Thymus (tissue), 11 donors: ENCODE results near the gene GON7. TPM values are rescaled to one million over a fixed set of nuclear protein-coding genes. Genes with fewer than 3 reads are reported as not detected.

Experiments used
- DNase-seq, 9 donors: peaks; one replicate each; pipeline ENCODE4 v3.0.0-alpha.2; 2013; ENCODE audit warnings: low spot score in 9 of 9, low read depth in 6 of 9, missing footprints in 1 of 9
- H3K27ac ChIP-seq, 2 donors: one replicate each; pipeline ENCODE4 v1.5.1; 2013; ENCODE audit warnings: control low read depth in 1 of 2, low read depth in 1 of 2, low read length in 1 of 2, mild to moderate bottlenecking in 1 of 2, moderate library complexity in 1 of 2
- H3K27me3 ChIP-seq, 2 donors: one replicate each; pipeline ENCODE4 v1.5.1; 2013; ENCODE audit warnings: low read length in 1 of 2; ENCODE audit not compliant: control insufficient read depth in 2 of 2, insufficient read depth in 1 of 2
- H3K36me3 ChIP-seq, 2 donors: one replicate each; pipeline ENCODE4 v1.5.1; 2013; ENCODE audit warnings: low read length in 1 of 2, mild to moderate bottlenecking in 1 of 2, moderate library complexity in 1 of 2; ENCODE audit not compliant: control insufficient read depth in 2 of 2, insufficient read depth in 2 of 2
- H3K4me1 ChIP-seq, 2 donors: one replicate each; pipeline ENCODE4 v1.5.1; 2013; ENCODE audit warnings: low read length in 2 of 2; ENCODE audit not compliant: control insufficient read depth in 2 of 2, insufficient read depth in 2 of 2
- H3K4me3 ChIP-seq, 2 donors: one replicate each; pipeline ENCODE4 v1.5.1; 2013; ENCODE audit warnings: low read length in 2 of 2, control low read depth in 1 of 2, mild to moderate bottlenecking in 1 of 2
- H3K9me3 ChIP-seq, 2 donors: one replicate each; pipeline ENCODE4 v1.5.1; 2013; ENCODE audit warnings: low read length in 1 of 2, mild to moderate bottlenecking in 1 of 2; ENCODE audit not compliant: control insufficient read depth in 2 of 2, insufficient read depth in 1 of 2
- WGBS: extraction: QIAGEN DNeasy Blood & Tissue Kit; methylation state at CpG from one replicate; pipeline ENCODE4 v1.1.7; 2013; 5-methylcytosine and 5-hydroxymethylcytosine counted together
- polyA plus RNA-seq: library from polyadenylated mRNA; stranded (reverse); fragments of 200-250 nt; gene quantifications from one replicate; pipeline ENCODE4 v1.2.3, GENCODE V29; 2013
- total RNA-seq: library from RNA; stranded (reverse); fragments of 120-200 nt; gene quantifications from one replicate; pipeline ENCODE4 v1.2.4, GENCODE V29; 2013
- donor health status: healthy.

Gene GON7
- total and polyA plus RNA-seq, 2 donors, result 22.8 to 32.3 TPM

- WGBS, result 96% methylated on average over 3 of the region's 3 CpGs
- no peak overlapping the region for H3K4me3 ChIP-seq
- H3K4me1 ChIP-seq, result peaks cover 3 to 12% of the 10 kb centered on the region in 2 donors
- H3K36me3 ChIP-seq, result peaks cover 37 to 43% of the 10 kb centered on the region in 2 donors
- H3K27ac ChIP-seq, result no peak overlapping the region
- no peaks in the 10 kb centered on the region for H3K27me3 ChIP-seq
- no peak for DNase-seq
- no peaks in the 10 kb centered on the region for H3K9me3 ChIP-seq
These were observed 5.6 kb upstream of the GON7 start for GRCh38 chr14:93212432-93212831.

DNA sequence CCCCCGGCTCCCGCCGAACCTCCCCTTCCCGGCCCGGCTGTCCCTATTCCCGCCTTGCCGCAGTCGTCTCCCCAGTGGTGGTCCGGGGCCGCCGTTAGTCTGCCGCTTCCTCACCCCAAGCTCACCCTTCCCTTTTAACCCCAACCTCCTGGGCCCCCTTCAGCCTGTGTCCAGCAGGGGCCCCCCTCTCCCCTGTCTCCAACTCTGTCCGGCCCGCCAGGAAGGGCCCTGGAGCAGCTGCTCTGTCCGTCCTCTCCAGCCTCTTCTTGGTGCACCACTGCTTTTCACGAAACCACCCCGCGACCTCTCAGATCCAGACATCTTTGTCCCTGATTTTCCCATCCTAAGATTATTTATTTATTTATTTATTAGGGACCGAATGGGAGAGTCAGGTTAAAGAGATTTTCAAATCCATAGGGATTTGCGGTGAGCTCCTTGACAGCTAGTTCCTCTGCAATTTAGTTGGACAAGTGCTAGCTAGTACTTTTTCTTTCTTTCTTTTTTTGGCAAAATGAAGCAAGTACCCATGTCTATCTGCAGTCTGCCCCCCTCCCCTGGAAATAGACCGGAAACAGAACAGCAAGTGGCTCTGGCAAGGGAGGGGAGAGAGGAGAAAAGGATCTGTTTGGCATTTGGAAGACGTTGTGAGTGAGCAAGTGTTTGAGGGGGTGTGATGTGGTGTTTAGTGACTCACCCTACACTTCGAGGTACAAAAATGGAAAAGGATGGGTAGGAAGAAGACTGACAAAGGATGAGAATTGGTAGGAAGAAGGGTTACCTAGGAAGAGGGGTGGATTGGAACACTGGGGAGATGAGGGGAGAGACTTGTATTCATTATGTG, 823 bp upstream of the GON7 start:
- Histone ChIP-seq H3K27me3 (no peaks in the 10 kb centered on the region), H3K36me3 (peaks cover 9 to 11% of the 10 kb centered on the region in 2 donors), H3K9me3 (no peaks in the 10 kb centered on the region), H3K27ac (peak overlapping the region; percentile 51 to 70), H3K4me3 (peak overlapping the region; percentile 79 to 88), H3K4me1 (peaks cover 15 to 18% of the 10 kb centered on the region in 2 donors)
- WGBS, result under 1% methylated on average over 23 of the region's 23 CpGs
- DNase-seq, result peak in 3 of 9 donors; percentile 28 to 55 (median 29)

DNA sequence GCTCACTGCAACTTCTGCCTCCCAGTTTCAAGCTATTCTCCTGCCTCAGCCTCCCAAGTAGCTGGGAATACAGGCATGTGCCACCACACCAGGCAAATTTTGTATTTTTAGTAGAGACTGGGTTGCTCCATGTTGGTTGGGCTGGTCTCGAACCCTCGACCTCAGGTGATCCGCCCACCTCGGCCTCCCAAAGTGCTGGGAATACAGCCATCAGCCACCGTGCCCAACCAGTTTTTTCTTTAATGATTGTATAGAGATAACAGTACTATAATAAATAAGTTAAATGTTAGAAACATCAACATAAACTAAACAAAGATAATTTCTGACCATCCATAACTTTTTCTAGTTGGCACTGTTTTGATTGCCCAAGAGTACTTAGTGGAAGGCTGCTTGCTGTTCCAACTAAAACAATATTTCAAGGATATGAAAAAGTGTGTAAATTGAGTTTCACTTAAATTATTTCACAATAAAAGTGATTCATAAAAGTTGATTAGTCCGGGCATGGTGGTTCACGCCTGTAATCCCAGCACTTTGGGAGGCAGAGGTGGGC, 5.6 kb downstream of the GON7 start:
- Histone ChIP-seq H3K36me3 (peaks cover 0 to 2% of the 10 kb centered on the region in 2 donors), H3K27me3 (no peaks in the 10 kb centered on the region), H3K9me3 (no peaks in the 10 kb centered on the region), H3K27ac (no peak overlapping the region), H3K4me1 (peaks cover 6 to 12% of the 10 kb centered on the region in 2 donors), H3K4me3 (no peak overlapping the region)
- no peak for DNase-seq
- WGBS, result 90% methylated on average over 7 of the region's 7 CpGs

DNA sequence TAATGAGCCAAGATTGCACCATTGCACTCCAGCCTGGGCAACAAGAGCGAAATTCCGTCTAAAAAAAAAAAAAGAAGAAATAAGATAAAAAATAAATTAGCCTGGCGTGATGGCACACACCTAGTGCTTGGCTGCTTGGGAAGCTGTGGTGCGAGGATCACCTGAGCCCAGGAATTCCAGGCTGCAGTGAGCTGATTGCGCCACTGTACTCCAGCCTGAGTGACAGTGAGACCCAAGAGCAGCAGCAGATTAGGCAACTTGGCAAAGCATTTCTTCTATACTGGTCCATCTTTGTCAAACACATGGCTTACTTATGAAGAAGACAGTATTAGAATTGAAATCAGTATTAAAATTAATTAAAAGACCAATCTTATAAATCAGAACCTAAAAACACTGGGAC, 6.3 kb downstream of the GON7 start:
- no peak for DNase-seq
- 99% methylated on average over 5 of the region's 5 CpGs for WGBS

DNA sequence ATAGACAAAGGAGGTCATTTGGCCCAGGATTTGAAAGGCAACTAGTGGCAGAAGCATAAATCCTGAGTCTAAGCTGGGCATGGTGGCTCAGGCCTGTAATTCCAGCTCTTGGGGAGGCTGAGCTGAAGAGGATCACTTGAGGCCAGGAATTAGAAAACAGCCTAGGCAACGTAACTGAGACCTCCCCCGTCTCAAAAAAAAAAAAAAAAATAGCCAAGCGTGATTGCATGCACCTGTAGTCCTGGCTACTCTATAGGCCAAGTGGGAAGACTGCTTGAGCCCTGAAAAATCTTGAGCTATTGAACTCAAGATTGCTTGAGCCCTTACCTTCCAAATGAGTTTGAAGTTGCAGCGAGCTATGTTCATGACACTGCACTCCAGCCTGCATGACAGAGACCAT, 7.8 kb downstream of the GON7 start:
- H3K4me1 ChIP-seq, result no peaks in the 10 kb centered on the region
- H3K9me3 ChIP-seq, result no peaks in the 10 kb centered on the region
- H3K4me3 ChIP-seq, result no peak overlapping the region
- H3K27ac ChIP-seq, result no peak overlapping the region
- 85% methylated on average over 4 of the region's 4 CpGs for WGBS
- peaks cover 2% of the 10 kb centered on the region in 2 donors for H3K36me3 ChIP-seq
- H3K27me3 ChIP-seq, result no peaks in the 10 kb centered on the region
- DNase-seq, result no peak

More for the DNA sequence above, 6.3 kb downstream of the GON7 start:
- no peak overlapping the region for H3K4me3 ChIP-seq
- H3K27ac ChIP-seq, result no peak overlapping the region
- H3K9me3 ChIP-seq, result no peaks in the 10 kb centered on the region
- H3K4me1 ChIP-seq, result peaks cover 5 to 7% of the 10 kb centered on the region in 2 donors
- H3K27me3 ChIP-seq, result no peaks in the 10 kb centered on the region
- H3K36me3 ChIP-seq, result peaks cover 0 to 2% of the 10 kb centered on the region in 2 donors

GRCh38 chr14:93195316-93195999, 11.4 kb downstream of the GON7 start:
- H3K27me3 ChIP-seq, result no peaks in the 10 kb centered on the region
- H3K36me3 ChIP-seq, result peaks cover 2 to 3% of the 10 kb centered on the region in 2 donors
- H3K4me3 ChIP-seq, result no peak overlapping the region
- WGBS, result 98% methylated on average over 1 of the region's 1 CpG
- no peaks in the 10 kb centered on the region for H3K4me1 ChIP-seq
- H3K9me3 ChIP-seq, result no peaks in the 10 kb centered on the region
- no peak overlapping the region for H3K27ac ChIP-seq
- no peak for DNase-seq

- no peaks in the 10 kb centered on the region for H3K9me3 ChIP-seq
- peaks cover 14 to 16% of the 10 kb centered on the region in 2 donors for H3K4me1 ChIP-seq
- no peak overlapping the region for H3K27ac ChIP-seq
- no peak overlapping the region for H3K4me3 ChIP-seq
- DNase-seq, result no peak
- H3K27me3 ChIP-seq, result no peaks in the 10 kb centered on the region
- 97% methylated on average over 3 of the region's 3 CpGs for WGBS
- H3K36me3 ChIP-seq, result peaks cover 11 to 15% of the 10 kb centered on the region in 2 donors
These were observed 19.9 kb downstream of the GON7 start for GRCh38 chr14:93186956-93187355.

DNA sequence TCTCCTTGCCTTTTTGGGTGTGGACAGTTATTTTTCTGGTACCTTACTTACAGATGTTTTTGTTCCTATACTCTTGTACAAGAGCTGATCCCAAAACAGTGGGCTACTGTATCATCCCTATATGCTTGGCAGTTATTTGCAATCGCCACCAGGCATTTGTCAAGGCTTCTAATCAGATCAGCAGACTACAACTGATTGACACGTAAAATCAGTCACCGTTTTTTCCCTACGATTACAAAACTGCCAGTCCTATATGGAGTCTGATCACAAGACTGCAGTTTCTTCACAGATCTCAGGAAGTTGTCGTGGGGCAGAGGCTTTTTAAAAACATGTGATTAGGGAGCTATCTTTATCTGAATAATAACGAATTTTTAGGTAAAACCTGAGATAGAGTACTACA, 20.4 kb downstream of the GON7 start:
- no peaks in the 10 kb centered on the region for H3K27me3 ChIP-seq
- H3K36me3 ChIP-seq, result peaks cover 14 to 18% of the 10 kb centered on the region in 2 donors
- DNase-seq, result no peak
- H3K27ac ChIP-seq, result no peak overlapping the region
- no peaks in the 10 kb centered on the region for H3K9me3 ChIP-seq
- no peak overlapping the region for H3K4me3 ChIP-seq
- H3K4me1 ChIP-seq, result peaks cover 14 to 16% of the 10 kb centered on the region in 2 donors
- 94% methylated on average over 6 of the region's 6 CpGs for WGBS

DNA sequence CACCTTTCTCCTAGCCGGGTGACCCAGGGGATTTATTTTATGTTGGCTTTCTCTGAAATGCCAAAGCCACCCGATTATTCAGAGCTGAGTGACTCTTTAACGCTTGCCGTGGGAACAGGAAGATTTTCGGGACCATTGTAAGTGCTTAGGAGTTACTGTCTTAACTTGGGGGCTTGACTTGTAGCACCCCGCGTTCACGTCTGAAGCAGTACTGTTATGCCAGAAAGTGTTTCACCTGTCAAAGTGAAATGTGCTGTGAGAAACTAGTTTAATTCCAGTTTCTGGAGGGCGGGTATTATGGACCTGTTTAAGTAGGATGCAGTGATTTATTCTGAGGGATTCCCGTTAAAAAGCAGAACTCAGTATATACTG, 21.5 kb downstream of the GON7 start:
- H3K4me1 ChIP-seq, result peaks cover 14 to 16% of the 10 kb centered on the region in 2 donors
- DNase-seq, result peak in 2 of 9 donors; percentile 21 to 54
- H3K27me3 ChIP-seq, result no peaks in the 10 kb centered on the region
- peak overlapping the region; percentile 73 to 97 for H3K27ac ChIP-seq
- H3K36me3 ChIP-seq, result peaks cover 16 to 18% of the 10 kb centered on the region in 2 donors
- WGBS, result 2% methylated on average over 10 of the region's 10 CpGs
- H3K4me3 ChIP-seq, result peak overlapping the region; percentile 72 to 96
- H3K9me3 ChIP-seq, result no peaks in the 10 kb centered on the region
